ENCODE measurements around the gene TXNL4B.

- TF ChIP-seq ATF6 (CRISPR knock-in tag; IDR thresholded peaks at IDR 0.05) = no peak
- no peak for TF ChIP-seq CTCF (IDR thresholded peaks at IDR 0.05)
- TF ChIP-seq SP1 (CRISPR knock-in tag; conservative IDR thresholded peaks at IDR 0.05) = no peak
- TF ChIP-seq NR1H2 (CRISPR knock-in tag; IDR thresholded peaks at IDR 0.05) = no peak
- no peak for TF ChIP-seq ELF4 (CRISPR knock-in tag; IDR thresholded peaks at IDR 0.05; ENCODE audit: low read depth)
- no peak for TF ChIP-seq NFYB (CRISPR knock-in tag; conservative IDR thresholded peaks at IDR 0.05; ENCODE audit: low read depth)
- TF ChIP-seq ESRRA (CRISPR knock-in tag; IDR thresholded peaks at IDR 0.05; ENCODE audit: borderline replicate concordance) = no peak
- TF ChIP-seq SMAD3 (CRISPR knock-in tag; IDR thresholded peaks at IDR 0.05; ENCODE audit: borderline replicate concordance) = no peak
- TF ChIP-seq ZNF317 (CRISPR knock-in tag; IDR thresholded peaks at IDR 0.05; ENCODE audit: borderline replicate concordance, low read depth) = no peak
- TF ChIP-seq AFF4 (CRISPR knock-in tag; IDR thresholded peaks at IDR 0.05; ENCODE audit: borderline replicate concordance) = no peak
- no peak for TF ChIP-seq ARID4B (CRISPR knock-in tag; IDR thresholded peaks at IDR 0.05; ENCODE audit: borderline replicate concordance)
- TF ChIP-seq TEAD4 (CRISPR knock-in tag; IDR thresholded peaks at IDR 0.05) = no peak
- TF ChIP-seq ATF2 (CRISPR knock-in tag; IDR thresholded peaks at IDR 0.05; ENCODE audit: borderline replicate concordance, low read depth) = no peak
- TF ChIP-seq MAX (CRISPR knock-in tag; IDR thresholded peaks at IDR 0.05) = no peak
Observed at GRCh38 chr16:72068930-72069329, 24.5 kb downstream of the TXNL4B start.

All from WTC11 (cell line).